ENCODE results near the gene EPN3. TPM values are rescaled to one million over a fixed set of nuclear protein-coding genes. Genes with fewer than 3 reads are reported as not detected.

Gene EPN3
- total RNA-seq, 4 donors from 2014 or later: not detected

DNA sequence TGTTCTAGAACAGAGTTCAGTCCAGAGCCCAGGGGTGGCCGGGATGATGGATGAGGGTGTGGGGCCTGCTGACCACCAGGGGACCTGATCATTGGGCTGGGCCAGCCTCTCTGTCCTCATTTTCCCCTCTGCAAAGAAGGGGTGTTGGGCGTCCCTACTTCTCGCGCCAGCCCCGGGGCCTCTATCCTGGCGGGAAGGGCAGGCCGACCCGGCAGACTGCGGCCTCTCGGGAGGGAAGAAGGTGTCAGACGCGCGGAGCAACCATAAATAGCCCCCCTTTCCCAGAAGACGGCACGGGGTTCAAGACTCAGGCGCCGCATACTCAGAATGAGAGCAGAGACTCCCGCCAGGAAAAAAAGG is 26.0 kb downstream of the EPN3 start:
- 49% methylated on average over 6 of the region's 18 CpGs for WGBS
- peaks cover 41 to 47% (median 43%) of the 10 kb centered on the region in 4 donors for H3K4me1 ChIP-seq
- H3K27ac ChIP-seq (replicated peaks in 1 of 4): no peak overlapping the region
- peak overlapping the region in 1 of 4 donors; percentile 73 for H3K4me3 ChIP-seq
- H3K27me3 ChIP-seq: peaks cover 3 to 83% (median 48%) of the 10 kb centered on the region in 4 donors
- intact Hi-C loops (cut with DNase I): no loop called here
- H3K36me3 ChIP-seq: peaks cover 5 to 28% (median 16%) of the 10 kb centered on the region in 4 donors
- DNase-seq (ENCODE audit: extremely low spot score): no peak
- TF ChIP-seq POLR2A (IDR thresholded peaks at IDR 0.05; ENCODE audit: low read depth): no peak
- TF ChIP-seq, protein P1, sequence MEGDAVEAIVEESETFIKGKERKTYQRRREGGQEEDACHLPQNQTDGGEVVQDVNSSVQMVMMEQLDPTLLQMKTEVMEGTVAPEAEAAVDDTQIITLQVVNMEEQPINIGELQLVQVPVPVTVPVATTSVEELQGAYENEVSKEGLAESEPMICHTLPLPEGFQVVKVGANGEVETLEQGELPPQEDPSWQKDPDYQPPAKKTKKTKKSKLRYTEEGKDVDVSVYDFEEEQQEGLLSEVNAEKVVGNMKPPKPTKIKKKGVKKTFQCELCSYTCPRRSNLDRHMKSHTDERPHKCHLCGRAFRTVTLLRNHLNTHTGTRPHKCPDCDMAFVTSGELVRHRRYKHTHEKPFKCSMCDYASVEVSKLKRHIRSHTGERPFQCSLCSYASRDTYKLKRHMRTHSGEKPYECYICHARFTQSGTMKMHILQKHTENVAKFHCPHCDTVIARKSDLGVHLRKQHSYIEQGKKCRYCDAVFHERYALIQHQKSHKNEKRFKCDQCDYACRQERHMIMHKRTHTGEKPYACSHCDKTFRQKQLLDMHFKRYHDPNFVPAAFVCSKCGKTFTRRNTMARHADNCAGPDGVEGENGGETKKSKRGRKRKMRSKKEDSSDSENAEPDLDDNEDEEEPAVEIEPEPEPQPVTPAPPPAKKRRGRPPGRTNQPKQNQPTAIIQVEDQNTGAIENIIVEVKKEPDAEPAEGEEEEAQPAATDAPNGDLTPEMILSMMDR (IDR thresholded peaks at IDR 0.05): no peak
- no peak for TF ChIP-seq EP300 (IDR thresholded peaks at IDR 0.05)
- no peak for TF ChIP-seq POLR2AphosphoS5 (IDR thresholded peaks at IDR 0.05)
- no peaks in the 10 kb centered on the region for H3K9me3 ChIP-seq

DNA sequence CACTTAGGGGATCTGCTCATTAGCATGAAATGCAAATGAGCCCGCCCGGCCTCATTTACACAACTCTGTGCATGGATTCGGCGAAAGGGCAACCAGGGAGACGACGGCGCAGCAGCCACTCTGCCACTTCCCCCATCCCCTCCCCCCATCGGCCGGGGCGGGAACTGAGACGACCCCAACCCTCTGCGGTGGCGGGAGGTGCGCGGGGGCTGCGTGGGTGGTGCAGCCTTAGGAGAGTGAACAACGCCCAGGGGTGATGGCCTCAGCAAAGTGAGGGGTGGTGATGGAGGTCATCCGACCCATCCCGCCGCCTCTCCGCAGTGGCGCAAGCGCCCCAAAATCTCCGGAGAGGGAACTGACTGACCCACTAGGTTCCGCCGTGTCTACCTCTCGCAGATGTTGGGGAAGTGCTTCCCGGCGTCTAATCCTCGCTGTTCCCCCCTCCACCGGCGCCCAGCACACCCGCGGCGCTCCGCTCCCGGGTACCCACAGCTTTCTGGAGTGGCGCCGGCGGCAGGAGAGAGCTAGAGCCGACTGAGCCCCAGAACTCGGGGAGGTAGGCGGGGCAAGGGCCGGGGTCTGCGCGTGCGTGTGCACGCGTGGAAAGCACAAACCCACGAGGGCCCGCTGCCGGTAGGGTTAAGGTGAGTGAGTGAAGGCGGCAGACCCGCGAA is 26.5 kb downstream of the EPN3 start:
- TF ChIP-seq, protein P1 (IDR thresholded peaks at IDR 0.05): no peak
- TF ChIP-seq POLR2AphosphoS5 (IDR thresholded peaks at IDR 0.05): no peak
- no peak for TF ChIP-seq POLR2A (IDR thresholded peaks at IDR 0.05; ENCODE audit: low read depth)
- no peak for TF ChIP-seq EP300 (IDR thresholded peaks at IDR 0.05)
- intact Hi-C loops (cut with DNase I): no loop called here
- H3K4me3 ChIP-seq: peak overlapping the region; percentile 58 to 73 (median 62)
- H3K36me3 ChIP-seq: peaks cover 5 to 26% (median 16%) of the 10 kb centered on the region in 4 donors
- no peak for DNase-seq (ENCODE audit: extremely low spot score)
- 28% methylated on average over 11 of the region's 55 CpGs for WGBS
- H3K9me3 ChIP-seq: no peaks in the 10 kb centered on the region
- H3K27me3 ChIP-seq: peaks cover 3 to 88% (median 50%) of the 10 kb centered on the region in 4 donors
- H3K27ac ChIP-seq (replicated peaks in 1 of 4): no peak overlapping the region
- H3K4me1 ChIP-seq: peaks cover 41 to 49% (median 44%) of the 10 kb centered on the region in 4 donors

DNA sequence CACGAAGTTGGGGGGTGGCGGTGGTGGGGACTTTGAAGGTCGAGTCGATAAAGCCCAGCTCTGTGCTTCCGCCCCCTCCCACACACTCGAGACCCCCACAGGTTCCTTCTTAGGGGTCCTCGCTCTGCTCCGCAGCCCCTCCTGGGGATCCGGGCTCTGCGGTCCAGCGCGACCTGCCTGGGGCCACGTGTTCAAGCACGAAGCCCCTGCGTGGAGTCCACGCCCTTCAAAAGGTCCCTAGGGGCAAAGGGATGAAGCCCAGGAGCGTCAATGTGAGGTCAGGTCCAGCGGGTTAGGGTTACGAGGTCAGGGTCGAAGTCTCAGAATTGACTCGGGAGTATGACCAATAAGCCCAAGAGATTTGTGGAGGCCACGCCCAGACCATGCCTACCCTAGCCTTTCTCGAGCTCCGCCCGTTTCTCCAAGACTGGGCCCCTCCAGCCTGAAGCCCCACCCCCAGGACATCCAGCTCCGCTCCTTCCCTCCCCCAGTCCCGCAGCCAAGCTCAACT is 27.2 kb downstream of the EPN3 start:
- TF ChIP-seq POLR2A (IDR thresholded peaks at IDR 0.05; ENCODE audit: low read depth) (no peak), EP300 (IDR thresholded peaks at IDR 0.05) (no peak), POLR2AphosphoS5 (IDR thresholded peaks at IDR 0.05) (no peak)
- TF ChIP-seq, protein P1 (IDR thresholded peaks at IDR 0.05): no peak
- peaks cover 5 to 20% (median 16%) of the 10 kb centered on the region in 4 donors for H3K36me3 ChIP-seq
- peaks cover 41 to 55% (median 50%) of the 10 kb centered on the region in 4 donors for H3K4me1 ChIP-seq
- intact Hi-C loops (cut with DNase I): loop anchor here (5.0 kb wide), 1 partner anchor 128 kb away; no protein-coding TSS in a partner anchor
- peak overlapping the region; percentile 58 to 73 (median 62) for H3K4me3 ChIP-seq
- H3K27me3 ChIP-seq: peaks cover 3 to 95% (median 50%) of the 10 kb centered on the region in 4 donors
- no peaks in the 10 kb centered on the region for H3K9me3 ChIP-seq
- no peak for DNase-seq (ENCODE audit: extremely low spot score)
- 4% methylated on average over 9 of the region's 27 CpGs for WGBS
- H3K27ac ChIP-seq (replicated peaks in 1 of 4): no peak overlapping the region

DNA sequence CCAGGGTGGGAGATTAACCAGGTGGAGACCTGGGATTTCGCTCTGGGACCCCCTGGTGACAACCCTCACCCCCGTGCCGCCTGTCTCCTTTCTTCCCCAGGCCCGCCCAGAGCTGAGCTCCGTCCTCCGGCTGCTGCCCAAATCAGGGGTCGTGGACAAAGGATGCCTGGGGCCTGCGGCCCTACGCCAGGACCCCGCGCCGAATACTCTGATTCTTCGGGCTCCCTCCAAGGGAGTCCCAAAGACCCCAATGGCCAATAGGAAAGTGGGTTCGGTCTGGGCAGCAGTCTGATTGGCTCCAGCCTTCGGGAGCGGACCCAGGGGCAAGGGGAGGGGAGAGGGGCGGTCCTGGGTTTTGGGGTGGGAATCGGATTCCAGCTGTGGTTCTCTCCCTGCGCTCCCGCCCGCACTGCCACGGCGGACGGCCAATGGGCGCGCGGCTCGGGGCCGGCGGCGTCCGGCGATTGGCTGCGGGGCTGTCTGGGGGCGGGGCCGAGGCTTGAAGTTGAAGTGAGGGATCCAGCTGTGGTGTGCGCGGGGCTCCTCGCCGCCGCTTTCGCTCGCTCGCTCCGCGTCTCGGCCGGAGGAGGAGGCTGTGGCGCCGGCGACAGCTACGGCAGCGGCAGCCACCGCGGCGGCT is 27.8 kb downstream of the EPN3 start, which contains the start of gene CACNA1G:
Gene CACNA1G (plus strand): TSS at position 531 of the 640 bp plus-strand sequence. CDS start 745 bp downstream, outside the sequence.
- intact Hi-C loops (cut with DNase I): loop anchor here (5.0 kb wide), 1 partner anchor 127 kb away; no protein-coding TSS in a partner anchor
- DNase-seq (ENCODE audit: extremely low spot score): peak; percentile 98
- Histone ChIP-seq H3K27me3 (peaks cover 3 to 96% (median 50%) of the 10 kb centered on the region in 4 donors), H3K27ac (replicated peaks in 1 of 4) (no peak within 1 kb of the TSS), H3K9me3 (no peaks in the 10 kb centered on the region), H3K36me3 (peaks cover 3 to 14% (median 11%) of the 10 kb centered on the region in 4 donors), H3K4me1 (peaks cover 41 to 61% (median 56%) of the 10 kb centered on the region in 4 donors), H3K4me3 (peak within 1 kb of the TSS; percentile 58 to 73 (median 62))
- 0% methylated on average over 22 of the region's 56 CpGs for WGBS
- TF ChIP-seq, protein P1 (IDR thresholded peaks at IDR 0.05): no peak
- TF ChIP-seq POLR2AphosphoS5 (IDR thresholded peaks at IDR 0.05): peak in 1 of 2 donors; percentile 39
